GM18861 (cell line): ENCODE results near the gene ATRAID.

Experiments
- ATAC-seq: cut with Tn5 transposase; IDR thresholded peaks from one replicate; pipeline ENCODE4 v1.9.1; 2021; ENCODE audit not compliant: unreplicated experiment

Gene ATRAID

GRCh38 chr2:27249159-27249890 lies 37.5 kb downstream of the ATRAID start:
- ATAC-seq: no peak

- no peak for ATAC-seq
These were observed 38.2 kb downstream of the ATRAID start for GRCh38 chr2:27249891-27250651.

GRCh38 chr2:27250652-27251379 lies 39.0 kb downstream of the ATRAID start:
- no peak for ATAC-seq

- ATAC-seq: no peak
These were observed 39.9 kb downstream of the ATRAID start for GRCh38 chr2:27251766-27252165.

GRCh38 chr2:27255187-27255586 lies 43.3 kb downstream of the ATRAID start:
- ATAC-seq: no peak

GRCh38 chr2:27255660-27256059 lies 43.8 kb downstream of the ATRAID start:
- ATAC-seq: no peak

GRCh38 chr2:27256855-27257454 lies 45.1 kb downstream of the ATRAID start:
- ATAC-seq: no peak

- ATAC-seq: no peak
These were observed 46.2 kb downstream of the ATRAID start for GRCh38 chr2:27258051-27258450.

GRCh38 chr2:27261241-27261925 lies 49.5 kb downstream of the ATRAID start:
- no peak for ATAC-seq

GRCh38 chr2:27261926-27262298 lies 50.1 kb downstream of the ATRAID start:
- no peak for ATAC-seq

GRCh38 chr2:27262379-27263286 lies 50.8 kb downstream of the ATRAID start, which contains the start of gene SLC30A3:
SLC30A3 (minus strand) TSS chr2:27263047; CDS start chr2:27262906, 141 bp downstream.
- no peak for ATAC-seq

GRCh38 chr2:27263287-27264252 lies 51.7 kb downstream of the ATRAID start:
- no peak for ATAC-seq

- no peak for ATAC-seq
These were observed 52.5 kb downstream of the ATRAID start for GRCh38 chr2:27264253-27264752.

- ATAC-seq: no peak
These were observed 53.1 kb downstream of the ATRAID start for GRCh38 chr2:27264753-27265535.

- ATAC-seq: no peak
These were observed 53.7 kb downstream of the ATRAID start for GRCh38 chr2:27265536-27265870.
